DMS79 (cell line): Measurements from ENCODE around the gene BEX3.
"Not testable (repeated sequence)": the region's sequence is repeated elsewhere in the genome, so short reads cannot be mapped to it uniquely, and the experiment has no call there.

Experiments used
- DNase-seq: peaks from one replicate; lab custom pipeline; 2025; lab: John Stamatoyannopoulos, UW

The BEX3 gene

DNA sequence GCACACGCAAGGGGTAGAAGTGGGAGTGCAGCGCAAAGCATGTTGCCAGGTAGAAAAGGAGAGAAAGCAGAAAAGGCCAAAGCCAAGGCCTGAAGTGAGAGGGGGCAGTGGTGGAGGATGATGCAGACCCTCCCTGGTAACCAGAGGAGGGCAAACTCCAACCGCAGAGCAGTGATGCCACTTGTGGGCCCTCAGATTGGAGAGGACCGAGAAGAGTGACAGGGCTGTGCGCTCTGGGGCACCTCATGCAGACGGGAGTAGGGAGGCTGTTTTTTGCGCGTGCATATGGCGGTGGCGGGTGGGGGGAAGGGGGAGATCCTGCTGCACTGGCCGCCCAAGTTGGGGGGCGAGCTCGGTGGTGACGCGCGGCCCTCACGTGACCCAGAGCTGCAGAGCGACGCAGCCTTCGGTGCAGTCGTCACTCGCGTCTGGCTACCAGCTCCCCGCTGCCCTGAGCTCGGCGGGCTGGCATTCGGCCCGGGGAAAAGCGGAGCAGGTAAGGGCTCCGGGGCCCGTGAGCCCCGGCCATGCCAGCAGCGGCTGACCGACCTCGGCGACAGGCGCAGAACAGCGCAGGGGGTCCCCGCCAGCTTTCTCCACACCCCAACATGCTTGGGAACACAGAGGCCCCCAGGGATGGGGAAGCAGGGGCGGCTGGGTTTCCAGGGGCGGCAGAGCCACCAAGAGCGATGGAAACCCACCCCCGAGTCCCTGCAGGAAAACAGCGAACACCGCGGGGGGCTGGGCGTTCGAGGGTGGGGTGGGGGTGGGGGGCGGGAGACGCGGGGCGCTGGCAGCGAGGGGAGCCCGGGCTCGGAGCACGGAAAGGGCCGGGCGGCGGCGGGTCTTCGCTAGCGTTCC is at the start of gene BEX3:
Gene BEX3 (plus strand): TSS at position 421 of the 861 bp plus-strand sequence. CDS start 984 bp downstream, outside the sequence.
- peak; percentile 94 for DNase-seq

DNA sequence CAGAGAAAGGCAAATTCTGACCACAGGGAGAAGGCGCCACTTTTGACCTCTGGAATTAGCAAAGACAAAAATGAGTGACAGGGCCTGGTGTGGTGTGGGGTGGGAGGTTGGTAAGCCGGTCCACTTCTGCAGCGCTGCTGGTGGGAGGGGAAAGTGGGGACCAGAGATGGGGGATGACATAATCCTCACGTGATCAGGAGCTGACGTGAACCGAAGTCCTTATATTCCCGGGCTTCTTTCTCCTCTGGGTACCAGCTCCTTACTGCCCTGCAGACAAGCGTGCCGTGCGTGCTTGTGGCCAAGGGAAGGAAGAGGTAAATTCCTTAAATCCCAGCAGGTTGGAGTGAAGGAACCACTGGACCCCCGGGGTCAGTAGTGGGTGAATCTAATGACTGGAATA is 46.3 kb upstream of the BEX3 start, which contains the start of gene TCEAL7:
Gene TCEAL7 (plus strand): TSS at position 249 of the 400 bp plus-strand sequence. CDS start 1,165 bp downstream, outside the sequence.
- DNase-seq, result no peak

DNA sequence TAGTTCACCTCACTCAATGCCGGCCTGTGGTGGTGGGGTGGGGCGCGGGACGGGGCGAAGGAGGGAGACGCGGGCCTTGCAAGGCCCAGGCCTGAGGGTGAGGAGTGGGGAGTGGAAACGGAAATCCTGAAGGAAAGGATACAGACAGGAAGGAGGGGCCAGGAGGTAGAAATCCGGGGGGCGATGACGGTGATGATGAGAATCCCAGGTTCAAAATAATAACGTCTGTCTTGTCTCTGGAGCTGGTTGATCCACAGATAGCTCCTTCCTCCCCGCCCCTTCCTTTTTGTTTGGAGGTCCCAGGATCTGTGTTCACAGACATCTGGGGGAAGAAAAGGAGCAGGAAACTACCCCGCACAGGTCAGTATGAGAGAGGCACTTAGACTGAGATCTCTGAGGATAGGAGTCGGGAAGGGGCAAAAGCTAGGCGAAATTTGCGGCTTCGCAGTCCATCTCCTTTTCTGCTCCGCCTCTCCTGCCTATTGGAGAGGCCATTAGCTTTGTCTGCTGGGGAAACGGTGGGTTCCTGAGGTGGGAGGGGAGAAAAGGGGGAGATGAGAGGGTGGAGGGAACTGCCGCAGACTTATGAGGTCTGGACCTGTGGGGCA is 45.6 kb upstream of the BEX3 start:
- DNase-seq, result no peak

DNA sequence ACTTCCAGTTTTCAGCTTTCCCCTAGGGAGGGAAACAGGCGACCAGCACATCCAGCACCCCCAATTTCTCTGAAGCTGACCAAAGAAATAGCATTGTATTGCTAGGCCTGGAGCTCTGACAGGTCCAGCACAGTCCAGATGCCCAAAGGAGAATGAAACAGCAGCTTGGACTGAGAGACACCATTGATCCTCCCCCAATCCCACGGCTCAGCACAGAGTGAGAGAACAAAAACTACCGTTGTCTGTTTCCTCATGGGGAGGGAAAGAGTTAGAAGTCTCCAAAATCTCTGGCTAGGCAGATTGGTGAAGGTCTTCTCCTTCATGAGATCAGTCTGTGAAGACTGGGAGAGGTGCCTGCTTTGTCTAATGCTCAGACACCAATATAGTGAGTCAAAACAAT is 37.7 kb upstream of the BEX3 start:
- DNase-seq, result no peak

DNA sequence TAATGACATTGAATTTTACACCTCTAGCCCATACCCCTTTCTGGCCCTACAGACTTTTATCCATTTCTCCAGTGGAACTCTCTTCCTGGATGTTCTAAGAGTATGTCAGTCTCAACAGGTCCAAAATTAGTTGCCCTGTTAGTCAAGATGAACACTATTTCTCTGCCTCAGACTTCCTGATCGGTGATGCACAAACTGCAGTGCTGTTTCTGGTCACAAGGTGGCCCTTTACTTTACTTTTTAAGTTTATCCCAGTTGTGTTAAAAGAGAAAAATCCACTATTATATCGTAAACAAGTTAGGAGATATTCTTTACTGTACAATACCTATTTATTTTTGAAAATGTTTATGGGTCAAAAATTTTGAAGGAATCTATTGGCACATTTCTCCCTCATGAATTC is 33.2 kb upstream of the BEX3 start:
- DNase-seq, result no peak

DNA sequence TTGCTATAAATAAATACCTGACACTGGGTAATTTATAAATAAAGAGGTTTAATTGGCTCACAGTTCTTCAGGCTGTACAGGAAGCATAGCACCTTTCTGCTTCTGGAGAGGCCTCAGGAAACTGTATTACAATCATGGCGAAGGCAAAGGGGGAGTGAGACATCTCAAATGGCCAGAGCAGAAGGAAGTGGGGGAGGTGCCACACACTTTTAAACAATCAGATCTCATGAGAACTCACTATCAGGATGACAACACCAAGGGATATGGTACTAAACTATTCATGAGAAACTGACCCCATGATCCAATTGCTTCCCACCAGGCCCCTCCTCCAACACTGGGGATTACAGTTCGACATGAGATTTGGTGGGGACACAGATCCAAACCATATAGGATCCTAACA is 31.7 kb upstream of the BEX3 start:
- DNase-seq, result no peak

DNA sequence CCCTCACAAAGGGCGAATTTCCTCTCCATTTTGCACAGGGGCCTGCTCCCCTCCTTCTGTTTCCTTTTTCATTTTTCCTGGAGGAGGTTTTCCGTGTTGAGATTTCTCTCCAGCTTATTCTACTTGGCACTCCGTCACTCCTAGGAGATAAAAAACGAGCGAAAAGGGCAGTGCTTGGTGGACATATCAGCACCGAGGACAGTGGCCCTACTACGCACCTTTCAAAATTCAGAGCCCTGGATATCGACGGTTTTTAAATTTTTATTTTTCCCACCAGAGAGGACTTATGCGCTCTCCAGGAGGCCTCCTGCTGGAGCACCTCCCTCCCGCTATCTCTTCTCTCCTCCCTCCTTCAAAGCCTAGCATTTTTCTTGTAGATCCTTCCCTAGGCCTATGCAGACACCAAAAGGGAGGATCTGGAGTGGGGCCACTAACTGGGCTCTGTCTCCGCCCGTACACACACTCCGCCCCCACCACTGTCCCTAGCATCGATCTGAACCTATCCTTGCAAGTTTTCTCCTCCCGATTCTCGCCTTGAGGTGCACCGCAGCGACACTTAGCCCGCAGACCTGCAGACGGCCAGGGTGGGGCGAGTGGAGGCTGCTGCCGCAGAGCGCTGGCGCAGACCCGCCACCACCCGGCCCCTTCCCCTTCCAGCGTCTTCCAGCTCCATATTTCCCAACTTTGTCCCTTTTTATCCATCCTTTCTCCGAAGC is 28.5 kb upstream of the BEX3 start:
- DNase-seq, result no peak

DNA sequence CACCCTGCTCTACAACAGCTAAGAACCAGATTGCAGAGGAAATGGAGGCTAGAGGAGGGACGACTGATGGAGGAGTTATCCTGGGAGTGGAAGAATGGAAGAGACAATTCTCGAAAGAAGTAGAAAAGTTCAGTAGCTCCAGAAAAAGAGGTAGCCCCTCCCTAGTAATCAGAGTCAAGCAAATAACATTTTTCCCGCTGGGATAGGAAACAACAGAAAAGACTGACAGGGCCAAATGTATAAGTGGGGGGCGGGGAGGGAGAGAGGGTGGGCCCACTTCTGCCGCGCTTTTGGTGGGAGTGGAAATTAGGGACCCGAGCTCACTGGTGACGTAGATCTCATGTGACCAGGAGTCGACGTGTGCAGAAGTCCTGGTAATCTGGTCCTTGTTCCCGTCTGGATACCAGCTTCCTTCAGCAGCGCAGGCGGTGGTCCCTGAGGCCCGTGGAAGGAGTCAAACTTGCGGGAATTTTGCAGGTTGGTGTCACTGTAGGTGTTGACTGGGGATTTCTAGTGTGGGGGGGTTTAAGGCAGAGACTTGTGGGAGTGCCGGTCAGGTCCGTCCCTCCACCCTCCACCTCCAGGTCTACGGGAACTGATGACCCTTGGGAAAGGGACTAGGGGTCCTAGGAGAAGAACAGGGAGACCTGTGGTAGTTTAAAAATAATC is 20.1 kb upstream of the BEX3 start, which contains the start of gene TCEAL9:
Gene TCEAL9 (plus strand): TSS at position 377 of the 669 bp plus-strand sequence. CDS start 1,179 bp downstream, outside the sequence.
- peak; percentile 76 for DNase-seq

DNA sequence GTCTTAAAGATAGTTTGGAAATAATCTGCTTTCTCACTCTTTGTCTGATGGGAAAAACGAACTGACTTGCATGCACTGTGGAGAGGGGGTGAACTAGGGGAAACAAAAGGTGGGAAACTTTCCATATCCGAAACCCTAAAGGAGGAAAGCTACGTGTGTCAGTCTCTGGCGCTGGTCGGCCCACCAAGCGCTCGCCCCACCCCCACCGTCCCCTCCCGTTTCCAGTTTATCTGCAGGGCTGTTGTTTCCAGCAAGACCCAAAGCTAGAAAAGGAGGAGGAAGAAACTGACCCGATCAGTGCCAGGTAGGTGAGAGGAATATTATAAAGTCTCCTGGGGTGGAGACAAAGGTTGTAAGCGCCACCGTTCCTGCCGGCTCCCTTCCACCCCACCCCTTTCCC is 19.5 kb upstream of the BEX3 start:
- no peak for DNase-seq

DNA sequence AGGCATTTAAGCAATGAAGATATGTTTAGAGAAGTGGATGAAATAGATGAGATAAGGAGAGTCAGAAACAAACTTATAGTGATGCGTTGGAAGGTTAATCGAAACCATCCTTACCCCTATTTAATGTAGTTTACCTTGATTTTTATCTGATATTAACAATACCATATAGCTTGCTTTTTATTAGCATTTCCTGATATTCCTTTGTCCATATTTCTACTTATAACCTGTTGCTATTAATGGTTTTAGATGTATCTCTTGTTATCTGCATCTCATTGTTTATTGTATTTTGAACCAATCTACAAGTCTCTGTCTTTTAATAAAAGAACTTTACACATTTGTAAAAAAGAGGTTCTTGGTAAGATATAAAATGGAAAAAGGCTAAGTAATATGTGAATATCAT is 18.5 kb upstream of the BEX3 start:
- DNase-seq, result no peak

DNA sequence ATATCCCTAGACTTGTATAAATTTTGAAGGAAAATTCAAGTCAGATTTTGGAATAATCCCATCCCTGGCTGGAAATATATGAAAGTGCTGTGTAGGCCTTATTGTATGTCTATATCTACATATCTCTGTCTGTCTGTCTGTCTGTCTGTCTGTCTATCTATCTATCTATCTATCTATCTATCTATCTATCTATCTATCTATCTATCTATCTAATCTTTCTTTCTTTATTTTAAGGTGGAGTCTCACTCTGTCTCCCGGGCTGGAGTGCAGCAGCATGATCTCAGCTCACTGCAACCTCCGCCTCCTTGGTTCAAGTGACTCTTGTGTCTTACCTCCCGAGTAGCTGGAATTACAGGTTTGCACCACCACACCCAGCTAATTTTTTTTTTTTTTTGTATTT is 16.7 kb upstream of the BEX3 start:
- not testable (repeated sequence) for DNase-seq

DNA sequence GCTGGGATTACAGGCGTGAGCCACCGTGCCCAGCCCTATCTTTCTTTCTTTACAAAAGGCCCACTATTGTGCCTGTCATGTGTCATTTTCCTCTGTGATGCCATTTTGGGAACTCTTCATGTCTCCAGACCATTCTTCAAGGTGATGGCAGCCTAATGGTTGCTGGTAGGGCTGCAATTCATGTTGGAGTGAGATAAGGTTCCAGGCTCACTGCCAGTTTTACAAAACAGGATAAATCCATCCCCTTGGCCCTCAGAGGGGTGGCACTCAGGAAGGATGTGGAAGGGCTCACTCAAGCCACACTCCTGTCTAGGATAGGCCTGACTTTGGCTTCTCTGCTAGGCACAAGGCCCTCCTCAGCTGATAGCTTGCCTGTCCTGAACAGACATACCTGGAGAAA is 16.2 kb upstream of the BEX3 start:
- DNase-seq, result no peak

DNA sequence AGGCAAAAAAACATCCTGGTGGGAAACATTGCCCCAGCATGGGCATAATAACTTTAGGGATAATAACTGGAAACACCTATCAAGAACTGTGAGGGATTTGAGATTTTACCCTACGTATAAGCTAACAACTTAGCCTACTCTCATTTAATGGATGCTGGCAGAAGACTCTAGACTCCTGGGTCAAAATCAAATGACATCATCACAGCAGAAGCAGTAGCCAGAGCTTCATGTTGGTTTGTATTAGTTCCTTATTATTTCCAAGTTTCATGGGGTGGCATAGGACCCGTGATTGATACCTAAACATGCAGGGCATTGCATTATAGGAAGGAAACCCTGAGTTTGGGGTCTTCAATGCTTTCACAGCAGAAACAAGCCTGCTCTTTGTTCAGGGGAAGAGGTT is 15.4 kb upstream of the BEX3 start:
- DNase-seq, result no peak

DNA sequence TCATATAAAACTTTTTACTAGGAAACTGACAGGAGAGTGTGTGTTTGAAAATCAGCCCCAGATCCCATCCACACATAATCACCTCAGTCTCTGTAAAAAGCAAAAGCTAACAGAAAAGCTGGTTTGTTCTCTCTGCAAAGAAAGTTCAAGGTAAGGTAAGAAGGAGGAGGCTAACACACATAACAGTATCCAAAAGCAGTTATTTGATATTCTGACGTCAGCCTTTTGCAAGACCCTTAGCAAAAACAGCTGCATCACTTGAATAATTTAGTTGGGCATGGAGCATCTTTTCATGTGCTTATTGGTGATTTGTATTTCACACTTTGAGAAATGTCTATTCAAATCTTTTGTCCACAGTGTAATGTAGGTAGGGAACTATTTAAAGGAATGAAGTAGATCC is 14.5 kb upstream of the BEX3 start:
- DNase-seq, result no peak

DNA sequence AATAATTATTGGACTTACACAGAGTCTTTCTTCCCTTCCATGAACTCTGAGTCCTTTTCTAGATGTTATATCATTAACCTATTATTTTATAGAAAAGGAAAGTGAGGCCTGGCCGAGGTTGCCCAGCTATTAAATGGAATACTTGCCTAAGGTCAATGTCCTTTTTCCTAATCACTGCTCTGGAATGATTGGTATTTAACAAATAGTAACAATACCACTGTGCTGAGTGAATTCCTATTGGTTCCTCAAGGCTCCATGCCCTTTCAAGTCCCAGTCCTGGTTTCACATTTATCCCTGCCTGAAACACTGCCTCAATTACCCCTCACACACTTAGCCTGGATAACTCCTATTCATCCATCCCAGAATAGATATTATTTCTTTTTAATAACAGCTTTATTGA is 13.9 kb upstream of the BEX3 start:
- no peak for DNase-seq

DNA sequence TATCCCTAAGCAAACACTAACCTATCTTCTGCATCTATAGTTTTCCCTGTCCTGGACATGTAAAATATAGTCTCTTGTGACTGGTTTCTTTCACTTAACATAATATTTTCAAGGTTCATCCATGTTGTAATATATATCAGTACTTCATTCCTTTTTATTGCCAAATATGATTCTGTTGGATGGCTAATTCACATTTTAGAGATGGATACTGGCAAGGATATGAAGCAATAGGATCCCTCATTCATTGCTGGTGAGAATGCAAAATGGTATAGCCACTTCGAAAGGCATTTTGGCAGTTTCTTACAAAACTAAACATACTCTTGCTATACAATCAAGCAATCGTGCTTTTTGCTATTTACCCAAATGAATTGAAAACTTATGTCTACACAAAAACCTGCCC is 13.3 kb upstream of the BEX3 start:
- DNase-seq, result no peak

DNA sequence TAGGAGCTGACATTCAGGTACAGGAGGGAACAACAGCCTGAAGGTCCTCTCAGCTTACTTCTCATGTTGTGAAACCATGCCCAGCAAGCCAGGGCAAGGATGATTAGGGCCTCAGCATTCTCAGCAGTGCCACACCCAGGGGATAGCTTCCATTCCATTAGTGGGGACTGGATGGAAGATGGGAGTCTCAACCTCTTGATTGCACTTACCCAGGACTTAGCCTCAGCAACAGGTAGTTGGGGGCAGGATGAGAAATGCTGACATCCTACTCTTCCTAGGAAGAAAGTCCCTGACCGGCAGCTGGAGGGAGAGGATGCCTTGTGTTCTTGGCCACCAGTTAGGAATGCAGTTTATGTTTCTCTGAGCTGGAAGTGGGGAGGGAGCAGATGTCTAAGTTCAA is 8.8 kb upstream of the BEX3 start:
- no peak for DNase-seq

DNA sequence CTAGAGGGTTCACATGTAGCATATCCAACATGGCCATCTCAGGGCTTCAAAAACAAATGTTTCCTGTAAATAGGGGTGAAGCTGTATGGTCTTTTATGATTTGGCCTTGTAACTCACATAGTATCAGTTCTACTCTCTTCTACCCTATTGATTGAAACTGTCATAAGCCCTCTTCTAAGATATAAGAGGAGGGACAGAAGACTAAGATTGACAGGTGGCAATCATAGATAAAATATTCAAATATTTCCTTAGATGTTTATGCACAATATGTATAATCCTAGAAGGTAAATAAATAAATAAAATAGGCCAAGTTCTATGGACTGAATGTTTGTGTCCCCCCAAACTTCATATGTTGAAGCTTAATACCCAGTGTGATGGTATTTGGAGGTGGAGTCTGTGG is 6.9 kb upstream of the BEX3 start:
- no peak for DNase-seq

DNA sequence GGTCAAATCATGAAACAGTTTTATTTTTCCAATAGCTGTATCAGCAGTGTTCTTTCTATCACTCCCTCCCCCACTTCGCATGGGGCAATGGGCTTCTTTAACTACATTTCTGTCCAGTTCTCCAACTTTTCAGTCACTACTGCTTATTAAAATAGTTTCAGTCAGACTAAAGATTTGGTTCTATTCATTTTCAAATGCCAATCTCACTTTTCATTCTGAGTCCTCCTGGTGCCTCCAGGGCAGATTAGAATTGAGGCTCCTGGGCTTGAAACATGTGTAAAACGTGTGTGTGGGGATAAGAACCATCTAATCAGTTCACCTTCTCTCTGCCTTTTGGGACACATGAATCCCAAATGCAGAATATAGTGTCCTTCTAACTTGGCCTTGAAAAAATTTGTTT is 3.5 kb upstream of the BEX3 start:
- no peak for DNase-seq

DNA sequence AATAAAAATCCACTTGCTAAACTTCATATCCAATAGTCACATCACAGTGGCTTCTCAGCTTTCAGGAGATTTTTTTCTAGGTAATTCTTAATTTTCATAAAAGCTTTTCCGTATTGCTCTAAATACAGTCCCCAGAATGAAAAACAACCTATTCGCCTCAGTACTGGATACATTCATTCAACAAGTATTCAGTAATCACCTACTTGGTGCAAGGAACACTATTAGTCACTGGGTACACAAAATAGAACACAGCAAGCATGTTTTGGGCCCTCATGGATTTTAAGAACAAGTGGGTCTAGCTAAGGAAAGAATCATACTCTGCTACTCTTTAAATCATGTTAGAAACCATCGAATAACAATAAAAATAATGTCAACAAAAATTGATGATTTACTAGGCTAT is 2.8 kb upstream of the BEX3 start:
- DNase-seq, result no peak

DNA sequence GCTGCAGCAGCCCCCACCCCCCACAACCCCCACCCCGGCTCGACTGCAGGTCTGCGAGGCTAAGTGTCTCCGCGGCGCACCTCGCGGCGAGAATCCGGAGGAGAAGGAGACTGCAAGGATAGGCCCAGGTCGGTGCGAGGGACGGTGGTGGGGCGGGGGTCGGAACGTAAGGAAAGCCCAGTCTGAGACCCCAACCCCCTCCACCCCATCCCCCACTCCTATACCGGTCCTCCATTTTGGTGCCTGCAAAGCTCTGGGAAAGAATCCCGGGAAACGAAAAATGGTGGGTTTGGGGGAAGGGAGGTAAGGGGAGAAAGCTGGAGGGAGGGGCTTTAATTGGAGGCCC is 614 bp downstream of the BEX3 start:
- DNase-seq, result peak; percentile 51

DNA sequence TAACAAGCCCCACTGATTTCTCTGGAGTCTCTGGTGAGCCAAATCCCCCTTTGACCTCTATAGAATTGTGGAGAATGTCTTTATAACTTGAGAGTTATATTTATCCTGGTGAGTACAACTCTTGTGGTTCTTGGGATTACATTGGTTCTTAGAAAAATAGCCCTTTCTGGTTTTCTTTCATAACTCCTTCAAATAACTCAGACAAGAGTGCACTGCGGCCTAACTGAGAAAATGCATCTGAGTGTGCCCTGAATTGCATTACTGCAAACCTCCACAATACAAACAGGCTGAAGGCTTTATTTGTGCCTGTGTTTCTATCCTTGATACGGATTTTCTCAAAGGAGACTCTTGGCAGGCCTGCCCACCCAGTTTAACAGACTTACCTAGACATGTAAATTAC is 2.7 kb downstream of the BEX3 start:
- DNase-seq, result no peak
